ENCODE results near the gene CRYBB1. TPM values are rescaled to one million over a fixed set of nuclear protein-coding genes. Genes with fewer than 3 reads are reported as not detected.

Gene CRYBB1
- total RNA-seq, 1 donor from 2014 or later, result not detected

DNA sequence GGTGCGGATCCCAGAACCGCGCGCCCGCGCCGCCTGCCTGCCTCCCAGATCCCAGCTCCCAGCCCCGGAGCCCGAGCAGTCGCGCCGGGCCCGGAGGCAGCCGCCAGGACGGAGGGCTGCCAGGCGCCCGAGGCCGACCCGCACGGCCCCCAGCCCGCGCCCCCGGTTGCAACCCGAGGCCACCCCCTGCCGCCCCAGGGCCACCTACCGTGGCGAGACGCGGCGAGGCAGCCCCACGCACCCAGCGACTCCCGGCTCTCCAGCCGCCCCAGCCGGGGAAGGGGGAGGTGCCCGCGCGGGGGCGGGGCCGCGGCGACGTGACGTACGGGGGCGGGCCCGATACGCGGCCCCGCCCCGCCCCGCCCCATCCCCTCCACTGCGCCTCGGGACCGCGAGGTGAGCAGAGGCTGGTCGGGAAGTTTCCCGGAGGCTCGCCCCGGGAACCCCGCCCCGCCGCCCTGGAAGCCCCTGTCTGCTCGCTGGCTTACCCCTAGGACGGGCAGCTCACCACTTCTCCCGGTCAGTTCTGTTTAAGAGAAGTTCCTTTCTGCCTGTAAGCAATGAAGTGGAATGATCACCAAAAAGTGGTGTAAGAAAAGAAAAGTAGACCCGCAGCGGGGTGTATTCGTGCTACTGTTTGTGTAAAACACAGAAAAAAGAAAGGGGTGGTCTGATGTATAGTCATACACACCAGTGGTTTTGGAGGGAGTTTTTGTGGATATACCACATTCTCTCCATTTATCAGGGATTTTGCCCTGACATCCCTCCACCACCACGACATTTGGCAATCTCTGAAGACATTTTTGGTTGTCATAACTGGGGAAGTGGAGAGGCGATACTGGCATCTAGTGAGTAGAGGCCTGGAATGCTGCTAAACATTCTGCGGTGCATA lies 27.7 kb downstream of the CRYBB1 start, which contains the start of gene TPST2:
TPST2 (minus strand) TSS at position 288 of the 892 bp plus-strand sequence. CDS start 48,502 bp downstream, outside the sequence.
- intact Hi-C loops (cut with micrococcal nuclease), result loop anchor here (5.0 kb wide), 2 partner anchors 78 to 82 kb away; partner anchors contain the start of gene TFIP11
- peaks cover 50% of the 10 kb centered on the region for H3K4me1 Mint-ChIP-seq (ENCODE audit: low read depth)
- no peaks in the 10 kb centered on the region for H3K27me3 Mint-ChIP-seq (ENCODE audit: low read depth)
- peaks cover 9% of the 10 kb centered on the region for H3K36me3 Mint-ChIP-seq (ENCODE audit: low read depth)
- peak within 1 kb of the TSS; percentile 87 for H3K4me3 Mint-ChIP-seq (ENCODE audit: low read depth)
- no peaks in the 10 kb centered on the region for H3K9me3 Mint-ChIP-seq
- H3K27ac Mint-ChIP-seq, result peak within 1 kb of the TSS; percentile 80
- DNase-seq (ENCODE audit: low spot score), result peak; percentile 70

GRCh38 chr22:26589367-26589844 lies 28.4 kb downstream of the CRYBB1 start:
- Mint-ChIP-seq H3K36me3 (ENCODE audit: low read depth) (peaks cover 9% of the 10 kb centered on the region), H3K27ac (no peak overlapping the region), H3K27me3 (ENCODE audit: low read depth) (no peaks in the 10 kb centered on the region), H3K9me3 (no peaks in the 10 kb centered on the region), H3K4me3 (ENCODE audit: low read depth) (peak overlapping the region; percentile 86), H3K4me1 (ENCODE audit: low read depth) (peaks cover 50% of the 10 kb centered on the region)
- intact Hi-C loops (cut with micrococcal nuclease), result no loop called here
- no peak for DNase-seq (ENCODE audit: low spot score)

DNA sequence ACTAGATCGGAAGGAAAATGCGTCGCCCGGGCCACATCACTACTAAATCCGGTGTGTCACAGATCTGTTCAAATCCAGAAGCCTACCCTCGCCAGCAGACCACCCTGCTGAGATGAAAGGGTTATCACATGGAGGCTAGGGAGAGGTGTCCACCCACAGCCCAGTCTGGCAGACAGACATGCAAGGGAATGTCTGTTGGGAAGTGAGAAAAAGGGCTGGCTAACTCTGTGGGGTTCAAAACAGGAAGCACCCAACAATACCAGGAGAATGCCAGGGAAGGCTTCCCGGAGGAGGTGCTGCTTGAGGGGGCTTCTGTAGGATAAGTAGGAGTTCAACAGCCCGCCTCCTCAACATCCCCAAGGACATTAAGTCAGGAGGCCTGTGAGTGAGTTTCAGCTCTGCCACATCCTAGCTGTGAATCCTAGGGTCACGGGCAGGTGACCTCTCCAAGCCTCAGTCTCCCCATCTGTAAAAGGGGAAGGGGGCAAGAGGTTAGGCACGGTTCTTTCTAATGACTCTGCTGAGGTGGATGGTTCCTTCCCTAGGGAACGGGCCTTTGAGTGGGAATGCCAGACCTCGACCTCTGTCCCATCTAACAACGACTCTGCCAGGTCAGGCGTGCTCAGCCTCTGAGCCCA lies 29.0 kb downstream of the CRYBB1 start:
- Mint-ChIP-seq H3K4me1 (ENCODE audit: low read depth) (peaks cover 47% of the 10 kb centered on the region), H3K36me3 (ENCODE audit: low read depth) (peaks cover 9% of the 10 kb centered on the region), H3K27me3 (ENCODE audit: low read depth) (no peaks in the 10 kb centered on the region), H3K27ac (no peak overlapping the region), H3K9me3 (no peaks in the 10 kb centered on the region), H3K4me3 (ENCODE audit: low read depth) (peak overlapping the region; percentile 86)
- intact Hi-C loops (cut with micrococcal nuclease), result no loop called here
- DNase-seq (ENCODE audit: low spot score), result no peak

DNA sequence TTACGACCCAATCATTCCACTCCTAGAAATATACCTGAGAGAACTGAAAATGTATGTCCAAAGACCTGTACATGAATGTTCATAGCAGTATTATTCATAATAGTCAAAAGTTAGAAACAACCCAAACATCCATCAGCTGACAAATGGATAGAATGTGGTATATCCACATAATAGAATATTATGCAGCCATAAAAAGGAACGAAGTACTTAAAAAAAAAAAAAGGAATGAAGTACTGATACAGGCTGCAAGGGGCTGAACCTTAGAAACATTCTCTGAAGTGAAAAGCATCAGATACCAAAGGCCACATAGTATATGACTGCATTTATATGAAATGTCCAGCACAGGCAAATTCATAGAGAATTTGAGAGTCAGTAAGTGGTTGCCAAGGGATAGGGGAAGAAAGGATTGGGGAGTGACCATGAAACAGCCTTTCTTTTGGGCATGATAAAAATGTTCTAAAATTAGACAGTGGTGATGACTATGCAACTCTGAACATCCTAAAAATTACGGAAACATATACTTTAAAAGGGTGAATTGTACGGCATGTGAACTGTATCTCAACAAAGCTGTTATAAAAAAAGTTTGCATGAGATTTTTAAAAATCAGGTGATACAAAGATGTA lies 29.7 kb downstream of the CRYBB1 start:
- H3K4me1 Mint-ChIP-seq (ENCODE audit: low read depth), result peaks cover 42% of the 10 kb centered on the region
- H3K9me3 Mint-ChIP-seq, result no peaks in the 10 kb centered on the region
- H3K27ac Mint-ChIP-seq, result no peak overlapping the region
- H3K27me3 Mint-ChIP-seq (ENCODE audit: low read depth), result no peaks in the 10 kb centered on the region
- DNase-seq (ENCODE audit: low spot score), result no peak
- H3K4me3 Mint-ChIP-seq (ENCODE audit: low read depth), result peak overlapping the region; percentile 86
- peaks cover 9% of the 10 kb centered on the region for H3K36me3 Mint-ChIP-seq (ENCODE audit: low read depth)
- intact Hi-C loops (cut with micrococcal nuclease), result no loop called here

- DNase-seq (ENCODE audit: low spot score), result no peak
- H3K27me3 Mint-ChIP-seq (ENCODE audit: low read depth), result no peaks in the 10 kb centered on the region
- no peak overlapping the region for H3K4me3 Mint-ChIP-seq (ENCODE audit: low read depth)
- H3K27ac Mint-ChIP-seq, result no peak overlapping the region
- intact Hi-C loops (cut with micrococcal nuclease), result no loop called here
- peaks cover 14% of the 10 kb centered on the region for H3K36me3 Mint-ChIP-seq (ENCODE audit: low read depth)
- peaks cover 29% of the 10 kb centered on the region for H3K4me1 Mint-ChIP-seq (ENCODE audit: low read depth)
- H3K9me3 Mint-ChIP-seq, result no peaks in the 10 kb centered on the region
Measured at GRCh38 chr22:26586556-26587325, 31.1 kb downstream of the CRYBB1 start.

- no peak for DNase-seq (ENCODE audit: low spot score)
- peaks cover 34% of the 10 kb centered on the region for H3K4me1 Mint-ChIP-seq (ENCODE audit: low read depth)
- H3K27ac Mint-ChIP-seq, result no peak overlapping the region
- no peaks in the 10 kb centered on the region for H3K9me3 Mint-ChIP-seq
- intact Hi-C loops (cut with micrococcal nuclease), result no loop called here
- H3K36me3 Mint-ChIP-seq (ENCODE audit: low read depth), result peaks cover 21% of the 10 kb centered on the region
- H3K4me3 Mint-ChIP-seq (ENCODE audit: low read depth), result no peak overlapping the region
- H3K27me3 Mint-ChIP-seq (ENCODE audit: low read depth), result no peaks in the 10 kb centered on the region
Measured at GRCh38 chr22:26585104-26585790, 32.6 kb downstream of the CRYBB1 start.

GRCh38 chr22:26584010-26584409 lies 33.8 kb downstream of the CRYBB1 start:
- no peak for DNase-seq (ENCODE audit: low spot score)
- Mint-ChIP-seq H3K4me1 (ENCODE audit: low read depth) (peaks cover 42% of the 10 kb centered on the region), H3K9me3 (no peaks in the 10 kb centered on the region), H3K36me3 (ENCODE audit: low read depth) (peaks cover 21% of the 10 kb centered on the region), H3K27ac (no peak overlapping the region), H3K27me3 (ENCODE audit: low read depth) (no peaks in the 10 kb centered on the region), H3K4me3 (ENCODE audit: low read depth) (no peak overlapping the region)
- intact Hi-C loops (cut with micrococcal nuclease), result no loop called here

DNA sequence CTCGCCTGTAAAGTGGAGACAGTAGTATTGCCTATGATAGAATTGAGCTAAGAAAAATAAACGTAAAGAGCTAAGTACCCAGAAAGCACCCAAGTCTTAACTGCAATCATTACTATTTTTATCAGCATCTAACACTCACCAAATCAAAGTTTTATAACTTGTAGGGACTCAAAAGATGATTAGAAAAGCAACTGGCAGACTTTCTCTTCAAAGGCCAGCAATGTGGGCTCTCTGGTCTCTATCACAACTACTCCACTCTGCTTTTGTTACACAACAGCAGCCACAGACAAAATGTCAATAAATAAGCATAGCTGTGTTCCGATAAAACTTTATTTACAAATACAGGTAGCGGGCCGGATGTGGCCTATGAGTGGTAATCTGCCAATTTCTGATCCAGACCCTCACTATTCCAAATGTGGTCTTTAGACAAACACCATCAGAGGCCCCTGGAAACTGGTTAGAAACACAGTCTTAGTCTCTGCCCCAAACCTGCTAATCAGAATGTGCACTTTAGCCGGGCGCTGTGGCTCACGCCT lies 36.1 kb downstream of the CRYBB1 start:
- H3K27ac Mint-ChIP-seq, result no peak overlapping the region
- H3K9me3 Mint-ChIP-seq, result no peaks in the 10 kb centered on the region
- H3K4me1 Mint-ChIP-seq (ENCODE audit: low read depth), result peaks cover 34% of the 10 kb centered on the region
- no peaks in the 10 kb centered on the region for H3K27me3 Mint-ChIP-seq (ENCODE audit: low read depth)
- no peak for DNase-seq (ENCODE audit: low spot score)
- H3K36me3 Mint-ChIP-seq (ENCODE audit: low read depth), result peaks cover 11% of the 10 kb centered on the region
- intact Hi-C loops (cut with micrococcal nuclease), result no loop called here
- H3K4me3 Mint-ChIP-seq (ENCODE audit: low read depth), result no peak overlapping the region

DNA sequence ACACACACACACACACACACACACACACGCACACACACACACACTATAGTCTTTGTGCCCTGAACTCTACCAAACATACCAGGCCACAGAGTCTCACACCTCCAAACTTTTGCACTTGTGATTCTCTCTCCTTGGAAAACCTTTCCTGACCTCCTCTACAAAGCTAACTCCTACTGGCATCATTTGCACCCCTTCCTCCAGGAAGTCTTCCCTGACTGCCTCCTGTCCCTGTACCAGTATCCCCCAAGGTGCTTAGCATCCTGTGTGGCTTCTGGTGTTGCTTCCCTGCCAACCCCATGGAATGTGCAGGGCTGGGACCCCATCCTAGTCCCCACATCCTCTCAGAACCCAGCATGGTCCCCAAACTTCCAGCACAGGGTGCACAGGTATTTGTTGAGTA lies 36.8 kb downstream of the CRYBB1 start:
- intact Hi-C loops (cut with micrococcal nuclease), result no loop called here
- Mint-ChIP-seq H3K9me3 (no peaks in the 10 kb centered on the region), H3K27me3 (ENCODE audit: low read depth) (no peaks in the 10 kb centered on the region), H3K4me1 (ENCODE audit: low read depth) (peaks cover 30% of the 10 kb centered on the region), H3K4me3 (ENCODE audit: low read depth) (no peak overlapping the region), H3K27ac (no peak overlapping the region), H3K36me3 (ENCODE audit: low read depth) (peaks cover 14% of the 10 kb centered on the region)
- no peak for DNase-seq (ENCODE audit: low spot score)

DNA sequence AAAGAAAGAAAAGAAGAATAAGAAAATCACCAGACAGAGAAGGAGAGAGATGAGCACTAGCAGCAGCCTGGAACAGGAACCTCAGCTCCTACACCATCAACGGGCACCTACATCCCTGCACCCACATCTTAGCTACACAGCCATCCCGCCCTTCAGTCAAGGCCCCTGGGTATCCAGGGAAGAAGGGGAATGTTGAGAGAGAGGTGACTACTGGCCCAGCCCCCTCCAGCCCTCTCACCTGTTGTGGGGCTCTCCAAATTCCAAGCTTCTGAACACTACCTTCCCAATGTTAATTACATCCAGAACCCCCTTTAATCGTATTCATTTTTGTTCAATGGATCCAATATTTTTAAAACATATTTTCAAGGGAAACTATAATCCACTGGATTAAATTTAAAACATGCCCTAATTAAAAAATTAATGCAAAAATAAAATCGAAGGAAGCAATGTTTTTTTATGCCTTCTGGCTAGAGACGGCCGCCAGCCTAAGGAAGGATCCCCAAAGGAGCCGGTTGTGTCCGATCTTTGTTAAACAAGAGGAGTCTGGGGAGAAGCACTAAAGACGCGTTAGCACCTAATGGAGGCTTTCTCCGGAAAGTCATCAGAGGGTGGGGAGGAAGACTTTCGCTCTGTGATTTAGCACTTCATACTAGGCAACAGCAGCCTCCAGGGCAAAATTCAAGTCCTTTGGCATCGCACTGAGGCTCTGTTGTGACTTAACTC lies 37.4 kb downstream of the CRYBB1 start:
- peaks cover 14% of the 10 kb centered on the region for H3K36me3 Mint-ChIP-seq (ENCODE audit: low read depth)
- peak overlapping the region; percentile 81 for H3K27ac Mint-ChIP-seq
- peaks cover 28% of the 10 kb centered on the region for H3K4me1 Mint-ChIP-seq (ENCODE audit: low read depth)
- DNase-seq (ENCODE audit: low spot score), result no peak
- intact Hi-C loops (cut with micrococcal nuclease), result no loop called here
- no peaks in the 10 kb centered on the region for H3K27me3 Mint-ChIP-seq (ENCODE audit: low read depth)
- no peaks in the 10 kb centered on the region for H3K9me3 Mint-ChIP-seq
- peak overlapping the region; percentile 30 for H3K4me3 Mint-ChIP-seq (ENCODE audit: low read depth)

GRCh38 chr22:26579331-26579886 lies 38.4 kb downstream of the CRYBB1 start:
- peak overlapping the region; percentile 30 for H3K4me3 Mint-ChIP-seq (ENCODE audit: low read depth)
- H3K36me3 Mint-ChIP-seq (ENCODE audit: low read depth), result peaks cover 14% of the 10 kb centered on the region
- H3K4me1 Mint-ChIP-seq (ENCODE audit: low read depth), result peaks cover 28% of the 10 kb centered on the region
- no peaks in the 10 kb centered on the region for H3K27me3 Mint-ChIP-seq (ENCODE audit: low read depth)
- intact Hi-C loops (cut with micrococcal nuclease), result no loop called here
- DNase-seq (ENCODE audit: low spot score), result peak; percentile 49
- H3K9me3 Mint-ChIP-seq, result no peaks in the 10 kb centered on the region
- peak overlapping the region; percentile 81 for H3K27ac Mint-ChIP-seq

Data from activated T-helper 2 cell treated with anti-CD3 and anti-CD28 coated beads, Interferon-gamma antibody, Interleukin-2, Interleukin-4, amounts not matched to agents 10 μg/mL and 5 μg/mL and 100 μg/mL, durations not matched to agents 14 hours and 24 hours and 36 hours (primary cell).